Measurements from ENCODE around the gene RGR.

GRCh38 chr10:84201682-84202081 lies 43.2 kb upstream of the RGR start:
- TF ChIP-seq NFIC (IDR thresholded peaks at IDR 0.05) (no peak), USF1 (IDR thresholded peaks at IDR 0.05) (no peak)
